HFFc6 (cell line): ENCODE measurements around the gene CHST10. TPM values are rescaled to one million over a fixed set of nuclear protein-coding genes. Genes with fewer than 3 reads are reported as not detected.

ENCODE experiments used
- DNase-seq: peaks from one replicate; pipeline ENCODE4 v3.0.0-alpha.2; 2018
- H3K27ac Mint-ChIP-seq: 2 replicates; pipeline ENCODE4 v1.8.0; 2020; ENCODE audit warnings: mild to moderate bottlenecking, mixed read lengths
- H3K27me3 Mint-ChIP-seq: 2 replicates; pipeline ENCODE4 v1.8.0; 2021; ENCODE audit warnings: mild to moderate bottlenecking, moderate library complexity, mixed read lengths; ENCODE audit not compliant: insufficient read depth
- H3K36me3 Mint-ChIP-seq: 2 replicates; pipeline ENCODE4 v1.8.0; 2021; ENCODE audit warnings: low read depth, mixed read lengths
- H3K4me1 Mint-ChIP-seq: 2 replicates; pipeline ENCODE4 v1.8.0; 2020; ENCODE audit warnings: low read depth, mixed read lengths
- H3K4me3 Mint-ChIP-seq: 2 replicates; pipeline ENCODE4 v1.8.0; 2020; ENCODE audit warnings: mild to moderate bottlenecking, moderate library complexity, mixed read lengths
- H3K9me3 Mint-ChIP-seq: 2 replicates; pipeline ENCODE4 v1.8.0; 2020; ENCODE audit warnings: mild to moderate bottlenecking, mixed read lengths
- CTCF ChIP-seq: fragments of 200-600 bp; sonication (generic); IDR thresholded peaks from 2 replicates; pipeline ENCODE4 v1.5.0; 2021; ENCODE audit warnings: antibody characterized with exemption, mild to moderate bottlenecking
- total RNA-seq, 6 experiments: library from RNA; stranded (reverse); fragmentation: NEBNext Ultra II Directional; extraction: Animal tissue kit (Norgen Biotek cat#: 25700); gene quantifications; 2 replicates in 1 of 6; 3 replicates in 5 of 6; pipeline ENCODE4 v1.2.3, GENCODE V29; 2021

Gene CHST10
- total RNA-seq, 6 experiments from 2014 or later: 5.9 to 6.9 (median 6.4) TPM

GRCh38 chr2:100451092-100451491 lies 33.6 kb upstream of the CHST10 start:
- no peak for TF ChIP-seq CTCF
- Mint-ChIP-seq H3K4me1 (no peaks in the 10 kb centered on the region), H3K27me3 (peaks cover 5% of the 10 kb centered on the region; the same call in 1 of the 2 replicates), H3K9me3 (no peaks in the 10 kb centered on the region; the same call in 1 of the 2 replicates), H3K36me3 (no peaks in the 10 kb centered on the region), H3K27ac (no peak overlapping the region), H3K4me3 (no peak overlapping the region)
- DNase-seq: no peak

GRCh38 chr2:100446696-100447095 lies 29.2 kb upstream of the CHST10 start:
- no peak overlapping the region for H3K4me3 Mint-ChIP-seq
- H3K9me3 Mint-ChIP-seq: no peaks in the 10 kb centered on the region
- no peaks in the 10 kb centered on the region for H3K4me1 Mint-ChIP-seq
- no peaks in the 10 kb centered on the region for H3K36me3 Mint-ChIP-seq
- DNase-seq: no peak
- H3K27ac Mint-ChIP-seq: no peak overlapping the region
- no peak for TF ChIP-seq CTCF
- peaks cover 8% of the 10 kb centered on the region; the same call in 1 of the 2 replicates for H3K27me3 Mint-ChIP-seq

DNA sequence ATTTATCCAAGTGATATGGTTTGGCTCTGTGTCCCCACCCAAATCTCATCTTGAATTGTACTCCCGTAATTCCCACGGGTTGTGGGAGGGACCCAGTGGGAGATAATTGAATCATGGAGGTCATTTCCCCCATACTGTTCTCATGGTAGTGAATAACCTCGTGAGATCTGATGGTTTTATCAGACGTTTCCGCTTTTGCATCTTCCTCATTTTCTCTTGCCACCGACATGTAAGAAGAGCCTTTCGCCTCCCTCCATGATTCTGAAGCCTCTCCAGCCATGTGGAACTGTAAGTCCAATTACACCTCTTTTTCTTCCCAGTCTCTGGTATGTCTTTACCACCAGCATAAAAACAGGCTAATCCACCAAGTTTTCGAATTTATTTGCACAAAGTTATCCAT lies 20.3 kb upstream of the CHST10 start:
- no peak overlapping the region for H3K4me3 Mint-ChIP-seq
- no peak for DNase-seq
- no peak overlapping the region for H3K27ac Mint-ChIP-seq
- no peaks in the 10 kb centered on the region for H3K36me3 Mint-ChIP-seq
- no peak for TF ChIP-seq CTCF
- peaks cover 7% of the 10 kb centered on the region for H3K27me3 Mint-ChIP-seq
- no peaks in the 10 kb centered on the region for H3K9me3 Mint-ChIP-seq
- no peaks in the 10 kb centered on the region for H3K4me1 Mint-ChIP-seq

GRCh38 chr2:100429726-100430125 lies 12.3 kb upstream of the CHST10 start:
- Mint-ChIP-seq H3K27me3 (peaks cover 9% of the 10 kb centered on the region), H3K36me3 (no peaks in the 10 kb centered on the region)

DNA sequence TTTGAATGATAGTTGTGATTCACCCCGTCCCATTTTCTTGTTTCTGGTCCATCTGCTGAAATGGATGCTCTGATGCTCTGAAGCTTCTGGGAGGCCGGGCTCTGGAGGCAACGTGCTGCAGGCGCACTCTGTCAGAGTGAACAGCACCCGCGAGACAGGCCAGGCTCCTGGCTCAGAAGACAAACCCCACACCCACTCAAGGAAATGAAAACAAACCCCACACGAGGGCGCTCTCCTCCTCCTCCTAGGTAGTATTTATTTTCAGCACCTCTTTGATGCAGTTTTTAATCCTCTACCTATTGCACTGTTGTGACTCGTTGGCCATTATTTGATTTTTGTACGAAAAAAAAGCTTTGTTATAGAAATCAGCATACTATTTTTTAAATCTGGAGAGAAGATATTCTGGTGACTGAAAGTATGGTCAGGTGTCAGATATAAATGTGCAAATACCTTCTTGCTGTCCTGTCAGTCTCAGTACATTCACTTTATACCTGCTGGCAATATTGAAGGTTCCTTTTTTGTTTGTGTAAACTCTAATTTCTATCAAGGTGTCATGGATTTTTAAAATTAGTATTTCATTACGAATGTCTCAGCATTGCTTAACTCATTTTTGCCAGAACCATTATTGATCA lies 10.3 kb upstream of the CHST10 start:
- H3K4me3 Mint-ChIP-seq: no peak overlapping the region
- no peak overlapping the region for H3K27ac Mint-ChIP-seq
- H3K9me3 Mint-ChIP-seq: no peaks in the 10 kb centered on the region
- H3K27me3 Mint-ChIP-seq: peaks cover 7% of the 10 kb centered on the region
- peak; percentile 23 for DNase-seq
- no peaks in the 10 kb centered on the region for H3K4me1 Mint-ChIP-seq
- no peaks in the 10 kb centered on the region for H3K36me3 Mint-ChIP-seq
- TF ChIP-seq CTCF: peak; percentile 77

More at GRCh38 chr2:100429726-100430125, 12.3 kb upstream of the CHST10 start:
- no peak for DNase-seq
- H3K27ac Mint-ChIP-seq: no peak overlapping the region
- H3K4me1 Mint-ChIP-seq: no peaks in the 10 kb centered on the region
- no peak for TF ChIP-seq CTCF
- no peak overlapping the region for H3K4me3 Mint-ChIP-seq
- H3K9me3 Mint-ChIP-seq: no peaks in the 10 kb centered on the region

DNA sequence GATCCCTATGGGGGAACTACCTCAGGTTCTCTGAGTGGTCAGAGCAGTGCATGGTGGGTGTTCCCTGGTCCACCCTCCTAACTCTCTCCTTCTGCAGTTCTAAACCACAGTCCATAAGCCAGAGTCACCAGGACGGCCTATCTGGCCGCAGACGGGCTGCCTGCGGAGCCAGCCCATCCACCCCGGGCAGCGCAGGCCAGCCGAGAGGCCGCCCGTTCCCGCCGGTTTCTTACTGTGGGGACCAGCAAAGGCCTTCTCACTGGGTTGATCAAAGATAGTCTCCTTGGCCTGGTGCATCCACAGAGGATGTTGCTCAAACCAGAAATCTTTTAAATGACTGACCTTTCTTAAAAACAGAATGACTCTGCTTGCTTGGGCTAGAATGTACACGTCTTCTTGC lies 9.6 kb upstream of the CHST10 start:
- TF ChIP-seq CTCF: no peak
- Mint-ChIP-seq H3K27ac (no peak overlapping the region), H3K4me3 (no peak overlapping the region), H3K36me3 (no peaks in the 10 kb centered on the region), H3K9me3 (no peaks in the 10 kb centered on the region), H3K4me1 (no peaks in the 10 kb centered on the region), H3K27me3 (peaks cover 6% of the 10 kb centered on the region)
- no peak for DNase-seq
